GM03348 (cell line): ENCODE results near the gene NEDD4.
"Not testable (repeated sequence)": the region's sequence is repeated elsewhere in the genome, so short reads cannot be mapped to it uniquely, and the experiment has no call there.

Experiments
- DNase-seq: peaks from one replicate; pipeline ENCODE4 v3.0.0; 2012; ENCODE audit warnings: low spot score

NEDD4 gene

GRCh38 chr15:55993111-55993803 lies at the start of gene NEDD4:
TSS of gene NEDD4 (minus strand) at chr15:55993612. CDS start at chr15:55993555, 57 bp downstream.
- peak; percentile 96 for DNase-seq

- DNase-seq = no peak
These were observed 49.1 kb upstream of the NEDD4 start for GRCh38 chr15:56042498-56042897.

DNA sequence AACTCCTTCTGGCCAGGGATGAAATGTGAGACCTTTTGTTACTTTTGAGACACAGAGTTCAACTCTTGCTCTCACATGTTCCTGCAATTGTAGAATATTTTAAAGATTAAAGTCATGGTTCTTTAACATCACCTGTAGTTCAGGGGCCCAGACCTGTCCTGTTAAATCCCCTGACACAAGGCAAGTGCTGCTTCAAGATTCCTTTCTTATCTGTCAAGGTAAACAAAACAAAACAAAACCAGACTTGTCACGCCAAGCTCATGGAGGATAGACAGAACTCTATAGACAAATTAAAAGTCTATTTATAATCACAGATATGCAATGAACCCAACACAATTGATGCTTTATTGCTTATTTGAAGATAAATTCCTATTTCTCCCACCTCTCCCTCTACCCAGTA lies 48.6 kb upstream of the NEDD4 start:
- DNase-seq = no peak

- DNase-seq = peak; percentile 81
These were observed 46.9 kb upstream of the NEDD4 start for GRCh38 chr15:56040081-56041035.

DNA sequence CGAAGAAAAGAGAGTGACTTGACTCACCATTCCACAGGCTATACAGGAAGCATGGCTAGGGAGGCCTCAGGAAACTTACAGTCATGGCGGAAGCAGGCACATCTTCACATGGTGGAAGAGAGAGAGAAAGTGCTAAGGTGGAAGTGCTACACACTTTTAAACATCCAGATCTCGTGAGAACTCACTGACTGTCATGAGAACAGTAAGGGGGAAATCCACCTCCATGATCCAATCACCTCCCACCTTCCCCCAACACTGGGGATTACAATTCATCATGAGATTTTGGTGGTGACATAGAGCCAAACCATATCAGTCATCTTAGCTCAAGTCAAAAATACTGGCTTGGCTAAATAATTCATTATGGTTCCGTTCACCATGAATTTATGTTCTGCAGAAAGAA lies 45.3 kb upstream of the NEDD4 start:
- DNase-seq = no peak

DNA sequence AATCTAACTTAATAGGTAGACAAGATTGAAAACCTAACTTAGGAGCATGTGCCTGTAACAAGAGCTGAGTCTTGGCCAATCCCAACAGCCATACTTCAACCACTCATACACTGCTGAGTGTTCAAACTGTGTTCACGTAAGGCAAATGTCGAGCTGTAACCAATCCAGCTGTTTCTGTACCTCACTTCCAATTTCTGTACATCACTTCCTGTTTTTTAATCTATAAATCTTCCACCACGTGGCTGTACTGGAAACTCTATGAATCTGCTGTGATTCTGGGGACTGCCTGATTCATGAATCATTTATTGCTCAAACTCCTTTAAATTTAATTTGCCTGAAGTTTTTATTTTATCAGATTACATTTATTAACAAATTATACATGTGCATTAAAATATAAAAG lies 44.6 kb upstream of the NEDD4 start:
- no peak for DNase-seq

DNA sequence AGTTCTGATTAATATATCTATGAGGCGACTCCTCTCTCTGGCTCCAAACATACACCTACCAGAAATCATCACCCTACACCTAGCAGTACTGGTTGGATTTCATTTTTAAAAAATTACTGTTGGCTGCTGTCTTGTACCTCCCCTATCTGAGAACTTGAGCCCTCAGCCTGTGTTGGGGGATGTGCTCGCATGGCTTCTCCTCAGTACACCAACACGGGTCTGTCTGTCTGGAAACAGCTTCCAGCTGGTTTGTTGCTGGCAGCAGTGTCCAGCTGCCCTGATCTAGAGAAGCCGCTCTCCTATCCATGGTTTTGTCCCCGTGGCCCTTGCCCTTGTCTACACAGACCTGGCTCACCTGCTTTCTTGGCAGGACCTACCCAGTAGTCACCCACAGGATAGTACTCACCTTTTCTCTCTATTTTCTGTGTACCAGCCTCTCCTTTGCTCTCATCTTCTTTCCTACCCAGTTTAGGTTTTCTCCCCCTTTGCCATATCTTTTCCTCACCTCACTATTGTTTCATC lies 43.2 kb upstream of the NEDD4 start:
- DNase-seq = no peak

DNA sequence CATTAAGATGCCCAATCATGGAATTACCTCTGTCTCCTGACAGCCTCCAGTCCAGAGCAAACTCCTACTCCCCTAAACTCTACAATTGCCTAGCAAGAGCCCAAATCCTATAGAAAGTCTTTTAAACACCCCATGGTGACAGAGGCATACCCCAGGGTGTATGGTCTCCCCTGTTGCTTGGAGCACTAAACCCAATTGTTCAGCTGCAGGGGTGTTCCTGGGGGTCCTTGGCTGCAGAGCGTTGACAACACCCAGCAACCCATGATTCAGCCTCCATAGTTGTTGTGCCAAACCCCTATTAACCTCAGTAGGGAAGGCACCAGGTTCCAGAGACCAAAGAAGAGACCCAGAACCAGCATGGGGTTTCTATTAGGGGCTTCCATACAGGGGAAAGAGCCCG lies 41.8 kb upstream of the NEDD4 start:
- DNase-seq = no peak

- no peak for DNase-seq
These were observed 41.1 kb upstream of the NEDD4 start for GRCh38 chr15:56034514-56034913.

DNA sequence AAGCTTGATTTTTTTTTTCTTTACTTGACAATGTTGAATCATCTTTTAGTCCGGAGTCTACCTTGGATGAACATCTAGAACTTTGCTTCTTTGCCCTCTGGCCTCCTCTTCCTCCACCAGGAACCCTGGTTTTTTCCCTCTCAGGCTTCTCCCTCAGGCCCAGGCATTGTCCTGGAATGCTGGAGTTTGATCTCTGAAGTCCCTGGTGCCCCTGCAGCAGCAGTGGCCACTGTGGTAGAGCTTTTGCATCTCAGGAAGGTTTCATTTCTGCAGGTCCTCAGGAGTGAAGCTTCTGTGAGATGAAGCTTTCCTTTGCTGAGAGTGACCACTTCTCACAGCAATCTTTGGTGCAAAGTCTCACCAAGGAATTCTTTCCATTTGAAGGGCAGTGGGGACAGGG lies 39.0 kb upstream of the NEDD4 start:
- DNase-seq = no peak

GRCh38 chr15:56031836-56032235 lies 38.4 kb upstream of the NEDD4 start:
- DNase-seq = no peak

- DNase-seq = no peak
These were observed 38.0 kb upstream of the NEDD4 start for GRCh38 chr15:56031402-56031801.

DNA sequence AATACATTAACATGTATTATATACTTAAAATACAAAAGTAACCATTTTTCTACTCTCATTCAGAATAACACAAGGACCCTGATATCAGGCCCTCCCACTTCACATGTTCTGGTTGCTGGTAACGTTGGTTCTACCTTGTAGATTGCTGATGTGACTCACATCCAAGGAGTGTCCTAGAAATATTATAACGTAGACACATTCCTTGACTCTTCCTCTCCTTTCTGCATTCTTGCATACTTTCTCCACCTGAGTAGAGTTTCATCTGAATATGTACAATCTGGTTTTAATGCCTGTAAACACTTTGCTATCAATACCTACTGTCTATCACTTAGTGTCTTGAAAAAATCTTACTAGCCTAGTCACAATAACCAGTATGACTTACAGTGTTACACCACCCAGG lies 35.0 kb upstream of the NEDD4 start:
- DNase-seq = no peak

- not testable (repeated sequence) for DNase-seq
These were observed 29.7 kb upstream of the NEDD4 start for GRCh38 chr15:56023160-56023559.

DNA sequence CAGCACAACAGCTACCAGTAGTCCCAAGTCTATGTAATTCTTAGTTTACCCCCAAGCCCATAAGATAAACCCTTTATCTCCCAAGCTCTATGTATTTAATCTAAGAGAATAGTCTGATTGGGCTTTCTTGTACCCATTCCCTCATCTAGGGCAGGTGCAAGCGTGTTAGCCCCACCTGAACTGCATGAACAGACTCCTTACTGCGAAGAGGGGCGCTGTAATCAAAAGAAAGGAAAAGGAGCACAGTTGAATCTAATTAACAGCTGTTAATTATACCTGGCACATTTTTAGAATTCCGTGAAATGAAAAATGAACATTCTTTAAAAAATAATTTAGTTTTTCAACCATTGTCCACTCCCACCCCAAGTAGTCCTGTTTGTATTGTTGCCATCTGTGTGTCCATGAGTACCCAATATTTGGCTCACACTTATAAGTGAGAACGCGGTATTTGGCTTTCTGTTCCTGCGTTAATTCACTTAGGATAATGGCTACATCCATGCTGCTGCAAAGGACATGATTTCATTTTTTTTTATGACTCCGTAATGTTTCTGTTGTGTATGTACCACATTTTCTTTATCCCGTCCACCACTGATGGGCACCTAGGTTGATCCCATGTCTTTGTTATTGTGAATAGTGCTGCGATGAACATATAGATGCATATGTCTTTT lies 26.5 kb upstream of the NEDD4 start:
- no peak for DNase-seq

DNA sequence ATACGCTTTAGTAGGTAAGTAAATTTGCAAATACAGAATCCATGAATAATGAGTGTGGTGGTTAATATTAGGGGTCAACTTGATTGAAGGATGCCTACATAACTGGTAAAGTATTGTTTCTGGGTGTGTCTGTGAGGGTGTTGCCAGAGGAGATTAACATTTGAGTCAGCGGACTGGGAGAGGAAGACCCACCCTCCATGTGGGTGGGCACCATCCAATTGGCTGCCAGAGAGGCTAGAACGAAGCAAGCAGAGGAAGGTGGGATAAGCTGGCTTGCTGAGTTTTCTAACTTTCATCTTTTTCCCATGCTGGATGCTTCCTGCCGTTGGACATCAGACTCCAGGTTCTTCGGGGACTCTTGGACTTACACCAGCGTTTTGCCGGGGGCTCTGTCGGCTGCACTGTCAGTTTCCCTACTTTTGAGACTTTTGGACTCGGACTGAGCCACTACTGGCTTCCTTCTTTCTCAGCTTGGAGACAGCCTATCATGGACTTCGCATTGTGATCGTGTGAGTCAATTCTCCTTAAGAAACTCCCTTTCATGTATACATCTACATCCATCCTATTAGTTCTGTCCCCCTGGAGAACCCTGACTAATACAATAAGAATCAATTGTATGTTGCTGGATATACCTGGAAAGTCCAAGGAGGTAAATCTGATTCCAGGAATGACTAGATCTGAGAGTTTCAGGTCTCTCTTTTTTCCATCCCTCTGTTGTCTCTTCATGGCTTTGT lies 25.8 kb upstream of the NEDD4 start:
- no peak for DNase-seq

GRCh38 chr15:56017920-56018319 lies 24.5 kb upstream of the NEDD4 start:
- DNase-seq = no peak

GRCh38 chr15:56017511-56017910 lies 24.1 kb upstream of the NEDD4 start:
- no peak for DNase-seq

DNA sequence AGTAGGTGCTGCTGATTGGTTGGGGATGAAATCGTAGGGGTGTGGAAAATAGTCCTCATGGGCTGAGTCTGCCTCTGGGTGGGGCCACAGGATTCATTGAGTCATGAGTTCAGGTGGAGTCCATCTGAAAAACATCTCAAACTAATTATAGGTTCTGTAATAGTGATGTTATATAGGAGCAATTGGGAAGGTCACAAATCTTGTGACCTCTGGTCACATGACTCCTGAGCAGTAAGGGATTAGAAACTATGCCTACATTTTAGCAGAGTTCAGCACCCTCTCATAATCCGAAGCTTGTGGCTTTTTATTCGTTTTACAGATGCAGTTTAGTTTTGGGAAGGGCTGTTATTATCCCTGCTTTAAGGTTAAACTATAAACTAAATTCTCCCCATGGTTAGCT lies 22.9 kb upstream of the NEDD4 start:
- no peak for DNase-seq

- DNase-seq = no peak
These were observed 21.3 kb upstream of the NEDD4 start for GRCh38 chr15:56014677-56015076.

GRCh38 chr15:56007053-56007452 lies 13.6 kb upstream of the NEDD4 start:
- not testable (repeated sequence) for DNase-seq

DNA sequence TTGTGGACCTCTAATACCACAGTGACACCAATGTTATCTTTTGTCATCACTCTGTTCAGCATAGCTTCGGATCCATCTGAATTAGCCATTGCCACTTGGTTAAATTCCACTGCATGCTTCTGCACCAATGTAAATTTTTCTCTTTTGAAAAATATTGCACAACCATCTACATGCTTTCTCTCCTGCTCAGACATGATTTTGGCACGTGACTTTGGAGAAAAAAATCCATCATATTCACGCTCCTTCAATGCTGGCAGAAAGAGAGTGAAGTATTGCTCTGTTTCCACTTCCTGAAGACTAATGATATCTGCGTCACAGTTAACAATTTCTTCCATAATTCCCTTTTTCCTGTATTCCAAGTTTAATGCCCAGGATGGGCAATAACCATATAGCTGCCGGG lies 13.0 kb upstream of the NEDD4 start:
- DNase-seq = not testable (repeated sequence)
